GM19043 (cell line): ENCODE data around the gene IGSF10.
A peak's percentile ranks its signal among the peaks of the same experiment; 100 is the strongest.

Experiments
- ATAC-seq: cut with Tn5 transposase; IDR thresholded peaks from one replicate; pipeline ENCODE4 v1.9.1; 2021; ENCODE audit warnings: low read depth; ENCODE audit not compliant: unreplicated experiment

IGSF10 gene

DNA sequence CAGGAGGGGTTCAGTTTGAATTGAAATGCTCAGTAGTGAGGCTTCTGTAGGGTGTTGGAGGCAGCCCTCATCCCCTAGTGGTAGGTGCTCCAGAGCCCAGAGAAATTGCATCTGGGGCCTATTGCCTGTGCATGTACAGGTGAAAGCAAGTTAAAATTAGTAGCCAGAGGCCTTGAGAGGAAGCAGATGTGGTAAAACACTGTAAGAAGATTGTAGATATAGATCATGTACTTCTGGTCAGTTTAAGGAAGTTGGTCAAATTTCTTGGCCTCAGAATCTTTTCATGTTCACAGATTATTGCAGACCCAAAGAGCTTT lies 34.6 kb downstream of the IGSF10 start:
- peak; percentile 74 for ATAC-seq

DNA sequence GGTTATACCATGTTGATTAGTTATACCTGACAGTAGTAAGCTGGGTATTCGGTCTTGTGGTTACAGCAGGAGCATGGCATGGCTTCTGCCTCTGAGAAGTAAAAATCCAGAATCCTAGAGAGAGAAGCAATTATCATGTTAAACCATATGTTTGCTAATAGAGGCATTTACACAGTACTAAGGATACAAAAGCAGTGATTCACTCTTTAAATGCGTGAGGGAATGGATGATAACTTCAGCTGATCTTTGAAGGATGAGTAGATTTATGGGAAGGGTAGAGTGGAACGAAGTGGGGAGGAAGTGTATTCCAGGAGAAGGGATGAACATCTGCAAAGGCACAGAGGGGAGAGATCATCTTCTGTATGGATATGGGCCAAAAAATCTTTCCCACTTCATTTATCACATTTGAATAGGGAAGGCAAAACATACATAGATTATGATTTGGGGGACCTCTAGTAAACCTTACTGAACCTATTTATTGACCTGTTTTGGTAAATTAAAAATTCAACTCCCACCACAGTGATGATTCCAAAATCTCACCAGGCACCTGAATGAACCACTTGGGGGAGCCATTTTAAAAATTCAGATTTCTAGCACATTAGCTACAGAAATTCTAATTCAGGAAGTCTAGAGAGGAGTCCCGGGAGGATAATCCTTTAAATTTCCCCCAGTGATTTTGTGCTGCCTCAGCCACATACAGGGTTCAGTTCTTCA lies 35.1 kb downstream of the IGSF10 start:
- peak; percentile 18 for ATAC-seq

DNA sequence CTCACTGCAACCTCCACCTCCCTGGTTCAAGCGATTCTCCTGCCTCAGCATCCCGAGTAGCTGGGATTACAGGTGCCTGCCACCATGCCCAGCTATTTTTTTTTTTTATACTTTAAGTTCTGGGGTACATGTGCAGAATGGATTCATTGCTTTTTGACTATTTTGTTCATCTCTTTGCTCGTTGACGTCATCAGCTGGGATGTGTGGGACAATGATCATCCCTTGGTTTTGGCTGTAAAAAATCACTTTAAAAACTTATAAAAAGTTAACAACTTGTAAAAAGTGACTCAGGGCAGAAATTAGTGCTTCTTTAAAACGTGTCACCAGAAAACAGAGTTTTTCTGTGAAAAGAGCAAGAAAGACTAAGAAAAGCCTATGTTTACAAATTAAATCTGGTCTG lies 37.8 kb downstream of the IGSF10 start:
- ATAC-seq = no peak

GRCh38 chr3:151421938-151422337 lies 38.9 kb downstream of the IGSF10 start:
- no peak for ATAC-seq

GRCh38 chr3:151419806-151420205 lies 41.1 kb downstream of the IGSF10 start:
- no peak for ATAC-seq

DNA sequence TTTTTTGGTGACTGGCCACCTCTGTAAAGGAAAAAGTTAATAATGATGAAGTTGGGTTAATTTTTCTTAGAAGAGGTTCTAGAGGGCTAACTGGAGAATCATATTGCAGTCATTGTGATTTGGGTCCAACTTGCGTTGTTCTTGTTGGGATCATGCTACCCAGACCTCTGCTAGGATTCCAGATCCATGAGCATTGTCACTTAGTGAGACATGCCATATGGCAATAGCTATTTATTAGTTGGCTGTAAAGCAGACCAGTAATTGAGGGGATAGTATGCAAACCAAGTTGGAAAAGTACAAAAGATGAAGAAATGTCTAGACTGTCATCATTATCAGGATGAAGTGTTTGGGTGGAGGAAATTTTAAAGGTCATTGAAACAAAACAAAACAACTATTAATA lies 45.6 kb downstream of the IGSF10 start:
- ATAC-seq = no peak

GRCh38 chr3:151412989-151413388 lies 47.9 kb downstream of the IGSF10 start:
- ATAC-seq = no peak
